Neural crest cell (in vitro differentiated cells): Measurements from ENCODE around the gene RANBP17. TPM values are rescaled to one million over a fixed set of nuclear protein-coding genes. Genes with fewer than 3 reads are reported as not detected.
"Not testable (repeated sequence)": the region's sequence is repeated elsewhere in the genome, so short reads cannot be mapped to it uniquely, and the experiment has no call there.

Experiments used
- DNase-seq: peaks from one replicate; pipeline ENCODE4 v3.0.0; 2021; ENCODE audit warnings: low read depth, mixed read lengths, low spot score
- H3K27ac Mint-ChIP-seq: one replicate; pipeline ENCODE4 v1.8.0; 2021; ENCODE audit warnings: mild to moderate bottlenecking, mixed read lengths; ENCODE audit not compliant: unreplicated experiment
- H3K27me3 Mint-ChIP-seq: 2 replicates; pipeline ENCODE4 v1.8.0; 2021; ENCODE audit warnings: low read depth, mild to moderate bottlenecking, mixed read lengths
- H3K36me3 Mint-ChIP-seq: 2 replicates; pipeline ENCODE4 v1.8.0; 2021; ENCODE audit warnings: low read depth, mild to moderate bottlenecking, mixed read lengths
- H3K4me1 Mint-ChIP-seq: 2 replicates; pipeline ENCODE4 v1.8.0; 2021; ENCODE audit warnings: mixed read lengths
- H3K4me3 Mint-ChIP-seq: one replicate; pipeline ENCODE4 v1.8.0; 2021; ENCODE audit warnings: mild to moderate bottlenecking, mixed read lengths
- H3K9me3 Mint-ChIP-seq: 2 replicates; pipeline ENCODE4 v1.8.0; 2021; ENCODE audit warnings: mixed read lengths
- total RNA-seq: library from RNA; stranded (reverse); gene quantifications from 2 replicates; pipeline ENCODE4 v1.2.1, GENCODE V29; 2021
- TF ChIP-seq, protein P1 (sequence below): fragments of 200-600 bp; sonication (generic); conservative IDR thresholded peaks from 2 replicates; pipeline ENCODE4 v1.5.0; 2021; ENCODE audit warnings: antibody characterized with exemption, mild to moderate bottlenecking

The RANBP17 gene
- total RNA-seq, 1 donor from 2014 or later = 26.9 TPM

DNA sequence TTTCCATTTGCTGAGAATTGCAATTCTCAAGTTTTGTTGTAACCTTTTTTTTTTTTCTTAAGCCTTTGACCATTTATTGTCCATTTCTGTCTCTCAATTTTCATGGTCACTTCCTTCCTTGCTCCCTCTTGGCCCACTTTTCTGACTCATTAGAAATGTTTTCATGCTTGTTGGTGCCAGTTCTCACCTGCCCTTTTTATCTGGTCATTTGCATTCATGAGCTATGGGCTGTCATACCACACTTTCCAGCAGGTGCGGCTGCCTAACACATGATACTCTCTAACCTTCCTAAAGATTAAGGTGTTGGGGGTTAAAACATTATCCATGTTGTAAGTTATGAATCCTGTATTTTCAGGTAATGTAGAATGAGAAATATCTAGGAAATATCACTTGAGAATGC lies 296.8 kb downstream of the RANBP17 start:
- no peak overlapping the region for H3K4me3 Mint-ChIP-seq
- no peaks in the 10 kb centered on the region for H3K9me3 Mint-ChIP-seq
- DNase-seq = no peak
- H3K36me3 Mint-ChIP-seq = peaks cover 2% of the 10 kb centered on the region
- TF ChIP-seq, protein P1, sequence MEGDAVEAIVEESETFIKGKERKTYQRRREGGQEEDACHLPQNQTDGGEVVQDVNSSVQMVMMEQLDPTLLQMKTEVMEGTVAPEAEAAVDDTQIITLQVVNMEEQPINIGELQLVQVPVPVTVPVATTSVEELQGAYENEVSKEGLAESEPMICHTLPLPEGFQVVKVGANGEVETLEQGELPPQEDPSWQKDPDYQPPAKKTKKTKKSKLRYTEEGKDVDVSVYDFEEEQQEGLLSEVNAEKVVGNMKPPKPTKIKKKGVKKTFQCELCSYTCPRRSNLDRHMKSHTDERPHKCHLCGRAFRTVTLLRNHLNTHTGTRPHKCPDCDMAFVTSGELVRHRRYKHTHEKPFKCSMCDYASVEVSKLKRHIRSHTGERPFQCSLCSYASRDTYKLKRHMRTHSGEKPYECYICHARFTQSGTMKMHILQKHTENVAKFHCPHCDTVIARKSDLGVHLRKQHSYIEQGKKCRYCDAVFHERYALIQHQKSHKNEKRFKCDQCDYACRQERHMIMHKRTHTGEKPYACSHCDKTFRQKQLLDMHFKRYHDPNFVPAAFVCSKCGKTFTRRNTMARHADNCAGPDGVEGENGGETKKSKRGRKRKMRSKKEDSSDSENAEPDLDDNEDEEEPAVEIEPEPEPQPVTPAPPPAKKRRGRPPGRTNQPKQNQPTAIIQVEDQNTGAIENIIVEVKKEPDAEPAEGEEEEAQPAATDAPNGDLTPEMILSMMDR = no peak
- H3K27ac Mint-ChIP-seq = no peak overlapping the region
- peaks cover 13% of the 10 kb centered on the region for H3K4me1 Mint-ChIP-seq
- no peaks in the 10 kb centered on the region for H3K27me3 Mint-ChIP-seq

DNA sequence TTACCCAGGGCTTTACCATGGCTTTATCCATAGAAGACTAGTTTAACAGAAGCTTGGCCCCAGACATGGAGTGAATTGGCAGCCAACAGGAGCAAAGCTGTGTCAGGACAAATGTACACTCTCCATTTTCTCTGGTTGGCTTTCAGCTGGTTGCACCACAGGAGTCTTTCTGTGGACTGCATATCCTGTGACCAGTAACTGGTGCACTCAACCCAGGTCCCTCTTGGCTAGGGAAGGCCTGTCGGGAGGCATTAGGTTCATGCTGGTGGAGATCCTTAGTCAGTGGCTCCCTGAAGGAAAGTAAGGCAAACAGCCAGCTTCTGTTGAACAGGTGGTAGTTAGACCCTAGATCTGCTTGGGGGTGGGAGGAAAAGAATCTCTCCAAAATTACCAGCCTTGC lies 300.3 kb downstream of the RANBP17 start:
- no peak for DNase-seq
- TF ChIP-seq, protein P1 = no peak
- no peaks in the 10 kb centered on the region for H3K9me3 Mint-ChIP-seq
- H3K4me1 Mint-ChIP-seq = peaks cover 20% of the 10 kb centered on the region
- no peak overlapping the region for H3K27ac Mint-ChIP-seq
- H3K27me3 Mint-ChIP-seq = no peaks in the 10 kb centered on the region
- peaks cover 2% of the 10 kb centered on the region for H3K36me3 Mint-ChIP-seq
- H3K4me3 Mint-ChIP-seq = no peak overlapping the region

DNA sequence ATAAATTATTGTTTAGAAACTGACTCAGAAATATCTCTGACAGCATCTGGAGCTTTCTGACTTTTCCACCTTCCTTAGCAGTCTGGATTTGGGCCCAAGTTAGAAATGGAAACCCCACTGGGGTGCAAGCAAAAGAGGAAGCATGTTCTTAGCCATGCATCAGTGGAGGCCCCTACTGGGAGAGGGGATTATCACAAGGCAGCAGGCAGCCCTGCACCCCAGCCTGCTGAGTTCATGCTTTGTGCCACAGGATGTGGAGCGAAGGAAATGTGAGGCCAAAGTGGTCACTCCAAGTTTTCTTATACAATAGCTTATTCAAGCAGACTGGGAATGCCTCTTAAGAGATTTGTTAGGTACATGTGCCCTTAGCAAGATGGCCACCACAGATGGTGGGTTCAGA lies 300.8 kb downstream of the RANBP17 start:
- H3K4me3 Mint-ChIP-seq = no peak overlapping the region
- H3K9me3 Mint-ChIP-seq = no peaks in the 10 kb centered on the region
- TF ChIP-seq, protein P1 = peak; percentile 51
- H3K36me3 Mint-ChIP-seq = peaks cover 2% of the 10 kb centered on the region
- H3K4me1 Mint-ChIP-seq = peaks cover 20% of the 10 kb centered on the region
- peak; percentile 34 for DNase-seq
- H3K27me3 Mint-ChIP-seq = no peaks in the 10 kb centered on the region
- H3K27ac Mint-ChIP-seq = no peak overlapping the region

DNA sequence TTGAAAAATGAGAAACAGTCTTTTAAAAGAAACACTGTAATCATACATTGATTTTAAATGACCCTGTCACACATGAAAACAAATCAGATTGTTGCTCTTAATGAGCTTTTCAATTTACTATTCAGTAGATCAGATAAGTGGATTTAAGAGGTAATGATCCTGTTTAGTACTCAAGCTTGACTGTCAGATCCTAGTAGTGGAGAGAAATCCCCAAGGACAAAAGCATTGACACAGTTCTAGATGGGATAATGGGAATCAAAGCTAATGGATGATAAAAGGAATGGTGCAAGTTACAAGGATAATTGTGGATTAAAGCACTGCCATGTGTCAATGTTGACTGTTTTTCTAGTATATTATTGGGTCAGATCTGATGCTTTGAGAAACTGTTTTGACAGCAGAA lies 304.9 kb downstream of the RANBP17 start:
- TF ChIP-seq, protein P1 = no peak
- Mint-ChIP-seq H3K36me3 (no peaks in the 10 kb centered on the region), H3K9me3 (no peaks in the 10 kb centered on the region), H3K4me1 (peaks cover 20% of the 10 kb centered on the region), H3K27me3 (no peaks in the 10 kb centered on the region), H3K4me3 (no peak overlapping the region), H3K27ac (no peak overlapping the region)
- DNase-seq = no peak

DNA sequence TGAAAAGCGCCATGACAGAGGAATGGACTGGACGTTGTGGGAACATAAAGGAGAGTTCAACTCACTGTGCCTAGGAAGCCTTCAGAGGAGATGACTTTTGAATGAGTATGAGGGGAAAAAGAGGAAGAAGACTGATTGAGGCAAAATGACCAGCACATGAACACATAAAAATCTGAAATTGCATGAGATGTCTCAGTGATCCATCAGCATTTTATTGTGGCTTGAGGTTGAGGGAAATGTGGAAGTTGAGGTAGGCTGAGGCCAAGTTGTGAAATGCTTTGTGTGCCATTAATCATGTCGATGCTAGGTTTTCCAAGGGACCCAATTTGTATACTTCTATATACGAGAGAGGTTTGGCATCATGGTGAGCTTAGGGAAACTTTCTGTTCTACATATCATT lies 306.4 kb downstream of the RANBP17 start:
- no peak for DNase-seq
- H3K4me1 Mint-ChIP-seq = peaks cover 10% of the 10 kb centered on the region
- no peak overlapping the region for H3K27ac Mint-ChIP-seq
- TF ChIP-seq, protein P1 = no peak
- H3K9me3 Mint-ChIP-seq = no peaks in the 10 kb centered on the region
- no peaks in the 10 kb centered on the region for H3K27me3 Mint-ChIP-seq
- no peak overlapping the region for H3K4me3 Mint-ChIP-seq
- H3K36me3 Mint-ChIP-seq = no peaks in the 10 kb centered on the region

DNA sequence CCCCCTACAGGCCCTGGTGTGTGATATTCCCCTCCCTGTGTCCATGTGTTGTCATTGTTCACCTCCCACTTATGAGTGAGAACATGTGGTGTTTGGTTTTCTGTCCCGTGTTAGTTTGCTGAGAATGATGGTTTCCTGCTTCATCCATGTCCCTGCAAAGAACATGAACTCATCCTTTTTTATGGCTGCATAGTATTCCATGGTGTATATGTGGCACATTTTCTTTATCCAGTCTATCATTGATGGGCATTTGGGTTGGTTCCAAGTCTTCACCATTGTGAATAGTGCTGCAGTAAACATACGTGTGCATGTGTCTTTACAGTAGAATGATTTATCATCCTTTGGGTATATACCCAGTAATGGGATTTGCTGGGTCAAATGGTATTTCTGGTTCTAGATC lies 313.1 kb downstream of the RANBP17 start:
- H3K27ac Mint-ChIP-seq, H3K9me3 Mint-ChIP-seq, DNase-seq, H3K4me1 Mint-ChIP-seq, H3K27me3 Mint-ChIP-seq, H3K4me3 Mint-ChIP-seq: not testable (repeated sequence)
- H3K36me3 Mint-ChIP-seq = peaks cover 10% of the 10 kb centered on the region
